ENCODE data around the gene SEMA4A. TPM values are rescaled to one million over a fixed set of nuclear protein-coding genes. Genes with fewer than 3 reads are reported as not detected.

Gene SEMA4A
- total and polyA plus RNA-seq, 4 donors, result 1.1 to 3.5 (median 1.7) TPM

DNA sequence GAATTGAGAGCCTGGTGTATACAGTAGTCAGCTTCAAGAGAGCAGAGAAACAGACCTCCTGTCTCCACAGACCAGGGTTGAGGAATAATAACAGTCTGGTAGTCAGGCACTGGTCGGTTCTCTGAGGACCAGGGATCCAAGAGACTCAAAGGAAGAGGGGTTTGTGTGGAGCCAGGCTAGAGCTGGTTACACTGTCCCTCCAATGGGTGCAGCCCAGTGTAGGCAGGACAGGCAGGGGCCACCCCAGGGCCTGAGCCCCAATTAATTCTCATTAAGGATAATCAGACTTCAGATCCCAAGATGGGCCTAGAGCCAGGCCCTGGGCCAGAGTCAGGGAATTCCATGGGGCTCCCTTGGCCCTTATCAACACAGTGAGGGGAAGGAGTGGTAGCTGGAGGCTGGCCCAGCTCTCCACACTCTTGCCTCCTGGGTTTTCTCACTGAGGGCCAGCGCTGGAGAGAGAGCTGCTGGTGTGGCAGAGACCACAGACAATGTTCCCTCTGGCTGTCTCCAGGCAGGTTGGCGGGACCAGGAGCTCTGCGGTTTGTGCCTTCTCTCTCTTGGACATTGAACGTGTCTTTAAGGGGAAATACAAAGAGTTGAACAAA is 9.1 kb downstream of the SEMA4A start:
- no peaks in the 10 kb centered on the region for H3K9me3 ChIP-seq (ENCODE audit: control insufficient read depth in 4 of 4, low read length in 3 of 4)
- no peaks in the 10 kb centered on the region for H3K4me1 ChIP-seq (ENCODE audit: control insufficient read depth in 4 of 4, insufficient read depth in 4 of 4, low read length in 3 of 4)
- no peak for TF ChIP-seq NR2F2 (IDR thresholded peaks at IDR 0.05)
- TF ChIP-seq YY1 (IDR thresholded peaks at IDR 0.05), result no peak
- TF ChIP-seq, protein P1, sequence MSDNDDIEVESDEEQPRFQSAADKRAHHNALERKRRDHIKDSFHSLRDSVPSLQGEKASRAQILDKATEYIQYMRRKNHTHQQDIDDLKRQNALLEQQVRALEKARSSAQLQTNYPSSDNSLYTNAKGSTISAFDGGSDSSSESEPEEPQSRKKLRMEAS (IDR thresholded peaks at IDR 0.05), result no peak
- no peak for TF ChIP-seq GABPA (IDR thresholded peaks at IDR 0.05 in 1 of 2, conservative IDR thresholded peaks at IDR 0.05 in 1 of 2)
- TF ChIP-seq, protein P2, sequence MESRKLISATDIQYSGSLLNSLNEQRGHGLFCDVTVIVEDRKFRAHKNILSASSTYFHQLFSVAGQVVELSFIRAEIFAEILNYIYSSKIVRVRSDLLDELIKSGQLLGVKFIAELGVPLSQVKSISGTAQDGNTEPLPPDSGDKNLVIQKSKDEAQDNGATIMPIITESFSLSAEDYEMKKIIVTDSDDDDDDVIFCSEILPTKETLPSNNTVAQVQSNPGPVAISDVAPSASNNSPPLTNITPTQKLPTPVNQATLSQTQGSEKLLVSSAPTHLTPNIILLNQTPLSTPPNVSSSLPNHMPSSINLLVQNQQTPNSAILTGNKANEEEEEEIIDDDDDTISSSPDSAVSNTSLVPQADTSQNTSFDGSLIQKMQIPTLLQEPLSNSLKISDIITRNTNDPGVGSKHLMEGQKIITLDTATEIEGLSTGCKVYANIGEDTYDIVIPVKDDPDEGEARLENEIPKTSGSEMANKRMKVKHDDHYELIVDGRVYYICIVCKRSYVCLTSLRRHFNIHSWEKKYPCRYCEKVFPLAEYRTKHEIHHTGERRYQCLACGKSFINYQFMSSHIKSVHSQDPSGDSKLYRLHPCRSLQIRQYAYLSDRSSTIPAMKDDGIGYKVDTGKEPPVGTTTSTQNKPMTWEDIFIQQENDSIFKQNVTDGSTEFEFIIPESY (IDR thresholded peaks at IDR 0.05), result no peak
- no peak for TF ChIP-seq EGR1 (IDR thresholded peaks at IDR 0.05; ENCODE audit: low read depth in 2 of 2)
- TF ChIP-seq, protein P3, sequence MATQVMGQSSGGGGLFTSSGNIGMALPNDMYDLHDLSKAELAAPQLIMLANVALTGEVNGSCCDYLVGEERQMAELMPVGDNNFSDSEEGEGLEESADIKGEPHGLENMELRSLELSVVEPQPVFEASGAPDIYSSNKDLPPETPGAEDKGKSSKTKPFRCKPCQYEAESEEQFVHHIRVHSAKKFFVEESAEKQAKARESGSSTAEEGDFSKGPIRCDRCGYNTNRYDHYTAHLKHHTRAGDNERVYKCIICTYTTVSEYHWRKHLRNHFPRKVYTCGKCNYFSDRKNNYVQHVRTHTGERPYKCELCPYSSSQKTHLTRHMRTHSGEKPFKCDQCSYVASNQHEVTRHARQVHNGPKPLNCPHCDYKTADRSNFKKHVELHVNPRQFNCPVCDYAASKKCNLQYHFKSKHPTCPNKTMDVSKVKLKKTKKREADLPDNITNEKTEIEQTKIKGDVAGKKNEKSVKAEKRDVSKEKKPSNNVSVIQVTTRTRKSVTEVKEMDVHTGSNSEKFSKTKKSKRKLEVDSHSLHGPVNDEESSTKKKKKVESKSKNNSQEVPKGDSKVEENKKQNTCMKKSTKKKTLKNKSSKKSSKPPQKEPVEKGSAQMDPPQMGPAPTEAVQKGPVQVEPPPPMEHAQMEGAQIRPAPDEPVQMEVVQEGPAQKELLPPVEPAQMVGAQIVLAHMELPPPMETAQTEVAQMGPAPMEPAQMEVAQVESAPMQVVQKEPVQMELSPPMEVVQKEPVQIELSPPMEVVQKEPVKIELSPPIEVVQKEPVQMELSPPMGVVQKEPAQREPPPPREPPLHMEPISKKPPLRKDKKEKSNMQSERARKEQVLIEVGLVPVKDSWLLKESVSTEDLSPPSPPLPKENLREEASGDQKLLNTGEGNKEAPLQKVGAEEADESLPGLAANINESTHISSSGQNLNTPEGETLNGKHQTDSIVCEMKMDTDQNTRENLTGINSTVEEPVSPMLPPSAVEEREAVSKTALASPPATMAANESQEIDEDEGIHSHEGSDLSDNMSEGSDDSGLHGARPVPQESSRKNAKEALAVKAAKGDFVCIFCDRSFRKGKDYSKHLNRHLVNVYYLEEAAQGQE (IDR thresholded peaks at IDR 0.05), result no peak
- TF ChIP-seq FOXA2 (IDR thresholded peaks at IDR 0.05), result no peak
- no peak for TF ChIP-seq SP1 (IDR thresholded peaks at IDR 0.05)
- DNase-seq (ENCODE audit: low spot score), result no peak
- H3K36me3 ChIP-seq (ENCODE audit: control insufficient read depth in 4 of 4, insufficient read depth in 3 of 4, low read depth in 1 of 4, low read length in 3 of 4), result no peaks in the 10 kb centered on the region
- no peak overlapping the region for H3K27ac ChIP-seq (ENCODE audit: low read depth in 1 of 2, low read length in 2 of 2)
- H3K4me3 ChIP-seq (ENCODE audit: low read depth in 1 of 3, low read length in 3 of 3), result no peak overlapping the region
- H3K9ac ChIP-seq (ENCODE audit: low read depth in 1 of 2, low read length in 2 of 2), result no peak overlapping the region
- H3K27me3 ChIP-seq (ENCODE audit: control insufficient read depth in 4 of 4, insufficient read depth in 4 of 4, low read length in 3 of 4), result no peaks in the 10 kb centered on the region
- WGBS, result 92% methylated on average over 5 of the region's 5 CpGs

DNA sequence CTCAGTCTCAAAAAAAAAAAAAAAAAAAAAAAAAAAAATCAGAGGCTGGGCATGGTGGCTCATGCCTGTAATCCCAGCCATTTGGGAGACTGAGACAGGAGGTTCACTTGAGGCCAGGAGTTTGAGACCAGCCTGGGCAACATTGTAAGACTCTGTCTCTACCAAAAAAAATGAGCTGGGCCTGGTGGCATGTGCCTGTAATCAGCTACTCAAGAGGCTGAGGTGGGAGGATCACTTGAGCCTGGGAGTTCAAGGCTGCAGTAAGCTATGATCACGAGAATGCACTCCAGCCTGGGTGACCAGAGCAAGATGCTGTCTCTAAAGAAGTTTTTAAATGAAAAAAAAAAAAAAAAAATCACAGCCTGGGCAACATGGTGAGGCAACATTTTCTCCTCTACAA is 10.3 kb downstream of the SEMA4A start:
- H3K4me1 ChIP-seq (ENCODE audit: control insufficient read depth in 4 of 4, insufficient read depth in 4 of 4, low read length in 3 of 4), result no peaks in the 10 kb centered on the region
- H3K36me3 ChIP-seq (ENCODE audit: control insufficient read depth in 4 of 4, insufficient read depth in 3 of 4, low read depth in 1 of 4, low read length in 3 of 4), result no peaks in the 10 kb centered on the region
- no peak for DNase-seq (ENCODE audit: low spot score)
- H3K27ac ChIP-seq (ENCODE audit: low read depth in 1 of 2, low read length in 2 of 2), result no peak overlapping the region
- TF ChIP-seq, protein P3 (IDR thresholded peaks at IDR 0.05), result no peak
- TF ChIP-seq YY1 (IDR thresholded peaks at IDR 0.05) (no peak), RAD21 (IDR thresholded peaks at IDR 0.05) (no peak), FOXA1 (IDR thresholded peaks at IDR 0.05) (no peak), NR2F2 (IDR thresholded peaks at IDR 0.05) (no peak)
- TF ChIP-seq, protein P4, sequence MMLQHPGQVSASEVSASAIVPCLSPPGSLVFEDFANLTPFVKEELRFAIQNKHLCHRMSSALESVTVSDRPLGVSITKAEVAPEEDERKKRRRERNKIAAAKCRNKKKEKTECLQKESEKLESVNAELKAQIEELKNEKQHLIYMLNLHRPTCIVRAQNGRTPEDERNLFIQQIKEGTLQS (IDR thresholded peaks at IDR 0.05), result no peak
- TF ChIP-seq, protein P5, sequence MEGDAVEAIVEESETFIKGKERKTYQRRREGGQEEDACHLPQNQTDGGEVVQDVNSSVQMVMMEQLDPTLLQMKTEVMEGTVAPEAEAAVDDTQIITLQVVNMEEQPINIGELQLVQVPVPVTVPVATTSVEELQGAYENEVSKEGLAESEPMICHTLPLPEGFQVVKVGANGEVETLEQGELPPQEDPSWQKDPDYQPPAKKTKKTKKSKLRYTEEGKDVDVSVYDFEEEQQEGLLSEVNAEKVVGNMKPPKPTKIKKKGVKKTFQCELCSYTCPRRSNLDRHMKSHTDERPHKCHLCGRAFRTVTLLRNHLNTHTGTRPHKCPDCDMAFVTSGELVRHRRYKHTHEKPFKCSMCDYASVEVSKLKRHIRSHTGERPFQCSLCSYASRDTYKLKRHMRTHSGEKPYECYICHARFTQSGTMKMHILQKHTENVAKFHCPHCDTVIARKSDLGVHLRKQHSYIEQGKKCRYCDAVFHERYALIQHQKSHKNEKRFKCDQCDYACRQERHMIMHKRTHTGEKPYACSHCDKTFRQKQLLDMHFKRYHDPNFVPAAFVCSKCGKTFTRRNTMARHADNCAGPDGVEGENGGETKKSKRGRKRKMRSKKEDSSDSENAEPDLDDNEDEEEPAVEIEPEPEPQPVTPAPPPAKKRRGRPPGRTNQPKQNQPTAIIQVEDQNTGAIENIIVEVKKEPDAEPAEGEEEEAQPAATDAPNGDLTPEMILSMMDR (IDR thresholded peaks at IDR 0.05; ENCODE audit: low read depth, low read length, missing input control), result no peak
- 98% methylated on average over 1 of the region's 1 CpG for WGBS
- H3K9ac ChIP-seq (ENCODE audit: low read depth in 1 of 2, low read length in 2 of 2), result no peak overlapping the region
- H3K27me3 ChIP-seq (ENCODE audit: control insufficient read depth in 4 of 4, insufficient read depth in 4 of 4, low read length in 3 of 4), result no peaks in the 10 kb centered on the region
- H3K4me3 ChIP-seq (ENCODE audit: low read depth in 1 of 3, low read length in 3 of 3), result no peak overlapping the region
- no peaks in the 10 kb centered on the region for H3K9me3 ChIP-seq (ENCODE audit: control insufficient read depth in 4 of 4, low read length in 3 of 4)
